B cell (primary cell): ENCODE results near the gene ANO2.

ENCODE experiments used
- CTCF ChIP-seq: fragments of 200-600 bp; IDR thresholded peaks from one replicate; pipeline ENCODE4 v1.8.0; 2022; ENCODE audit warnings: antibody characterized with exemption, mild to moderate bottlenecking
- EZH2 ChIP-seq: IDR thresholded peaks from 2 replicates; pipeline ENCODE4 v1.6.1; 2012; ENCODE audit warnings: borderline replicate concordance, low read depth, mild to moderate bottlenecking, moderate library complexity, low read length; ENCODE audit not compliant: insufficient read depth, poor library complexity, severe bottlenecking

- TF ChIP-seq EZH2 (no peak), CTCF (no peak)
Observed at GRCh38 chr12:5568325-5568981, 376.6 kb downstream of the ANO2 start.
